HepG2 (cell line): ENCODE measurements around the gene USP7. TPM values are rescaled to one million over a fixed set of nuclear protein-coding genes. Genes with fewer than 3 reads are reported as not detected.

Source experiments
- CCDC6 ChIP-seq: sonication (generic); formaldehyde crosslinking; IDR thresholded peaks from 2 replicates; pipeline ENCODE4 v1.8.1; 2022; ENCODE audit warnings: mild to moderate bottlenecking, missing genetic modification reagents, moderate library complexity
- CENPX ChIP-seq: sonication (generic); formaldehyde crosslinking; IDR thresholded peaks from 2 replicates; pipeline ENCODE4 v1.9.0; 2021; ENCODE audit warnings: mild to moderate bottlenecking, missing genetic modification reagents, moderate library complexity
- ETV6 ChIP-seq: sonication (generic); formaldehyde crosslinking; conservative IDR thresholded peaks from 2 replicates; pipeline ENCODE4 v1.4.0; 2020; ENCODE audit warnings: missing genetic modification reagents
- FOXO1 ChIP-seq: sonication (generic); formaldehyde crosslinking; IDR thresholded peaks from 2 replicates; pipeline ENCODE4 v1.4.0; 2020; ENCODE audit warnings: missing genetic modification reagents
- GATAD2A ChIP-seq: IDR thresholded peaks from 2 replicates; pipeline ENCODE4 v1.6.1; 2016
- GTF2F1 ChIP-seq: fragments of 150-350 bp; IDR thresholded peaks from 2 replicates; pipeline ENCODE4 v1.6.1; 2014; ENCODE audit warnings: low read length
- KLF13 ChIP-seq: sonication (generic); formaldehyde crosslinking; IDR thresholded peaks from 2 replicates; pipeline ENCODE4 v1.4.0; 2020; ENCODE audit warnings: mild to moderate bottlenecking, missing genetic modification reagents
- MTA3 ChIP-seq: sonication (generic); formaldehyde crosslinking; IDR thresholded peaks from 2 replicates; pipeline ENCODE4 v1.4.0; 2020; ENCODE audit warnings: missing genetic modification reagents
- SYNCRIP ChIP-seq: fragments of 200-400 bp; formaldehyde crosslinking; IDR thresholded peaks from 2 replicates; pipeline ENCODE4 v1.6.1; 2018; ENCODE audit warnings: mild to moderate bottlenecking, low read depth, low read length; ENCODE audit not compliant: insufficient read depth
- ZBTB43 ChIP-seq: sonication (generic); formaldehyde crosslinking; conservative IDR thresholded peaks from 2 replicates; pipeline ENCODE4 v1.4.0; 2020; ENCODE audit warnings: missing genetic modification reagents
- ZFP36L1 ChIP-seq: sonication (generic); formaldehyde crosslinking; IDR thresholded peaks from 2 replicates; pipeline ENCODE4 v1.8.0; 2022; ENCODE audit warnings: mild to moderate bottlenecking, missing genetic modification reagents, moderate library complexity
- ZFP62 ChIP-seq: sonication (generic); formaldehyde crosslinking; IDR thresholded peaks from 2 replicates; pipeline ENCODE4 v1.4.0; 2020; ENCODE audit warnings: missing genetic modification reagents
- ZNF33A ChIP-seq: sonication (generic); formaldehyde crosslinking; IDR thresholded peaks from 2 replicates; pipeline ENCODE4 v1.5.1; 2020; ENCODE audit warnings: missing genetic modification reagents, mild to moderate bottlenecking, moderate library complexity, borderline replicate concordance
- ZNF609 ChIP-seq: sonication (generic); formaldehyde crosslinking; IDR thresholded peaks from 2 replicates; pipeline ENCODE4 v1.4.0; 2020; ENCODE audit warnings: mild to moderate bottlenecking, missing genetic modification reagents, borderline replicate concordance
- ZNF747 ChIP-seq: sonication (generic); formaldehyde crosslinking; IDR thresholded peaks from 2 replicates; pipeline ENCODE4 v1.8.1; 2023; ENCODE audit warnings: missing genetic modification reagents, mild to moderate bottlenecking, borderline replicate concordance
- ZNF850 ChIP-seq: sonication (generic); formaldehyde crosslinking; conservative IDR thresholded peaks from 2 replicates; pipeline ENCODE4 v1.9.0; 2021; ENCODE audit warnings: mild to moderate bottlenecking, missing genetic modification reagents
- ZNF879 ChIP-seq: sonication (generic); formaldehyde crosslinking; IDR thresholded peaks from 2 replicates; pipeline ENCODE4 v1.8.1; 2023; ENCODE audit warnings: missing genetic modification reagents
- ZSCAN21 ChIP-seq: sonication (generic); formaldehyde crosslinking; IDR thresholded peaks from 2 replicates; pipeline ENCODE4 v1.8.0; 2022; ENCODE audit warnings: mild to moderate bottlenecking, missing genetic modification reagents, moderate library complexity, borderline replicate concordance
- polyA plus RNA-seq, 8 experiments: library from polyadenylated mRNA; depleted of rRNA in 3 of 8; stranded (reverse) in 7 of 8; unstranded in 1 of 8; fragments of >200 nt; fragmentation: Illumina TruSeq in 4 of 8; extraction: Trizol in 4 of 8; gene quantifications; 2 replicates each; pipeline versions ENCODE4 v1.2.1 to v1.2.3, GENCODE V29; 2011 to 2016; ENCODE audit warnings: low read depth in 4 of 8, missing spikeins in 1 of 8, mixed read lengths in 1 of 8; ENCODE audit not compliant: insufficient read depth in 1 of 8
- total RNA-seq, 5 experiments: library from RNA; depleted of rRNA; stranded (reverse); fragments of >200 nt; fragmentation: Illumina TruSeq; extraction: Trizol; gene quantifications; 2 replicates each; pipeline ENCODE4 v1.2.3, GENCODE V29; 2016; ENCODE audit warnings: low read depth in 1 of 5
- TF ChIP-seq, protein P1 (sequence below): sonication (generic); formaldehyde crosslinking; IDR thresholded peaks from 2 replicates; pipeline ENCODE4 v1.5.0; 2020; ENCODE audit warnings: mild to moderate bottlenecking, missing genetic modification reagents, moderate library complexity
- TF ChIP-seq, protein P2 (sequence below): sonication (generic); formaldehyde crosslinking; IDR thresholded peaks from 2 replicates; pipeline ENCODE4 v1.5.0; 2020; ENCODE audit warnings: missing genetic modification reagents

USP7 gene
- total and polyA plus RNA-seq, 2 of the 13 experiments (the other 11 are each of a cell fraction or from before 2014, with no cell fraction given): 52.5 to 173 TPM

GRCh38 chr16:8859913-8860881, 103.5 kb downstream of the USP7 start (continued):
- TF ChIP-seq, protein P1, sequence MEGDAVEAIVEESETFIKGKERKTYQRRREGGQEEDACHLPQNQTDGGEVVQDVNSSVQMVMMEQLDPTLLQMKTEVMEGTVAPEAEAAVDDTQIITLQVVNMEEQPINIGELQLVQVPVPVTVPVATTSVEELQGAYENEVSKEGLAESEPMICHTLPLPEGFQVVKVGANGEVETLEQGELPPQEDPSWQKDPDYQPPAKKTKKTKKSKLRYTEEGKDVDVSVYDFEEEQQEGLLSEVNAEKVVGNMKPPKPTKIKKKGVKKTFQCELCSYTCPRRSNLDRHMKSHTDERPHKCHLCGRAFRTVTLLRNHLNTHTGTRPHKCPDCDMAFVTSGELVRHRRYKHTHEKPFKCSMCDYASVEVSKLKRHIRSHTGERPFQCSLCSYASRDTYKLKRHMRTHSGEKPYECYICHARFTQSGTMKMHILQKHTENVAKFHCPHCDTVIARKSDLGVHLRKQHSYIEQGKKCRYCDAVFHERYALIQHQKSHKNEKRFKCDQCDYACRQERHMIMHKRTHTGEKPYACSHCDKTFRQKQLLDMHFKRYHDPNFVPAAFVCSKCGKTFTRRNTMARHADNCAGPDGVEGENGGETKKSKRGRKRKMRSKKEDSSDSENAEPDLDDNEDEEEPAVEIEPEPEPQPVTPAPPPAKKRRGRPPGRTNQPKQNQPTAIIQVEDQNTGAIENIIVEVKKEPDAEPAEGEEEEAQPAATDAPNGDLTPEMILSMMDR (CRISPR knock-in tag): peak; percentile 24; the same call in 1 of the 2 replicates
- peak; percentile 60; the same call in 1 of the 2 replicates for TF ChIP-seq ZNF33A
- no peak for TF ChIP-seq CENPX
- TF ChIP-seq ZSCAN21 (CRISPR knock-in tag): peak; percentile 84
- TF ChIP-seq ZNF609 (CRISPR knock-in tag): peak; percentile 67
- TF ChIP-seq KLF13 (CRISPR knock-in tag): no peak
- TF ChIP-seq SYNCRIP: no peak
- no peak; the same call in 1 of the 2 replicates for TF ChIP-seq ZBTB43
- TF ChIP-seq ZNF850 (CRISPR knock-in tag): 0 out of 2 replicates have a peak, but pooled peaks have one; percentile 51
- TF ChIP-seq ZNF879 (CRISPR knock-in tag): peak; percentile 69; the same call in 1 of the 2 replicates
- TF ChIP-seq ETV6 (CRISPR knock-in tag): no peak
- TF ChIP-seq ZNF747 (CRISPR knock-in tag): 0 out of 2 replicates have a peak, but pooled peaks have one; percentile 66
- TF ChIP-seq CCDC6 (CRISPR knock-in tag): no peak
- TF ChIP-seq FOXO1 (CRISPR knock-in tag): peak; percentile 93
- no peak for TF ChIP-seq MTA3 (CRISPR knock-in tag)
- TF ChIP-seq, protein P2, sequence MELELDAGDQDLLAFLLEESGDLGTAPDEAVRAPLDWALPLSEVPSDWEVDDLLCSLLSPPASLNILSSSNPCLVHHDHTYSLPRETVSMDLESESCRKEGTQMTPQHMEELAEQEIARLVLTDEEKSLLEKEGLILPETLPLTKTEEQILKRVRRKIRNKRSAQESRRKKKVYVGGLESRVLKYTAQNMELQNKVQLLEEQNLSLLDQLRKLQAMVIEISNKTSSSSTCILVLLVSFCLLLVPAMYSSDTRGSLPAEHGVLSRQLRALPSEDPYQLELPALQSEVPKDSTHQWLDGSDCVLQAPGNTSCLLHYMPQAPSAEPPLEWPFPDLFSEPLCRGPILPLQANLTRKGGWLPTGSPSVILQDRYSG (CRISPR knock-in tag): no peak
- TF ChIP-seq ZFP36L1 (CRISPR knock-in tag): peak; percentile 93
- TF ChIP-seq GATAD2A (CRISPR knock-in tag): peak; percentile 97
- TF ChIP-seq ZFP62 (CRISPR knock-in tag): no peak
- no peak for TF ChIP-seq GTF2F1
